Neural cell (in vitro differentiated cells): ENCODE measurements around the gene AGK.

Experiments used
- EP300 ChIP-seq: fragments of 450-650 bp; conservative IDR thresholded peaks from 2 replicates; pipeline ENCODE4 v1.6.1; 2014; ENCODE audit warnings: antibody characterized with exemption, mild to moderate bottlenecking, moderate library complexity; ENCODE audit not compliant: poor library complexity, severe bottlenecking
- EZH2 ChIP-seq: fragments of 200-600, 300-800 bp; shearing (Covaris generic), sonication (generic); IDR thresholded peaks from 2 replicates; pipeline ENCODE4 v1.6.1; 2014; ENCODE audit warnings: antibody characterized with exemption, low read length, borderline replicate concordance, mild to moderate bottlenecking; ENCODE audit not compliant: insufficient read depth, poor library complexity, severe bottlenecking
- POLR2AphosphoS5 ChIP-seq: IDR thresholded peaks from 2 replicates; pipeline ENCODE4 v1.6.1; 2012
- TAF1 ChIP-seq: IDR thresholded peaks from 2 replicates; pipeline ENCODE4 v1.6.1; 2012; ENCODE audit warnings: low read depth
- TF ChIP-seq, protein P1 (sequence below): fragments of 450-650 bp; IDR thresholded peaks from 2 replicates; pipeline ENCODE4 v1.5.1; 2014; ENCODE audit warnings: antibody characterized with exemption, mild to moderate bottlenecking, moderate library complexity; ENCODE audit not compliant: poor library complexity, severe bottlenecking
- TF ChIP-seq, protein P2 (sequence below): IDR thresholded peaks from 2 replicates; pipeline ENCODE4 v1.6.1; 2012; ENCODE audit warnings: borderline replicate concordance

DNA sequence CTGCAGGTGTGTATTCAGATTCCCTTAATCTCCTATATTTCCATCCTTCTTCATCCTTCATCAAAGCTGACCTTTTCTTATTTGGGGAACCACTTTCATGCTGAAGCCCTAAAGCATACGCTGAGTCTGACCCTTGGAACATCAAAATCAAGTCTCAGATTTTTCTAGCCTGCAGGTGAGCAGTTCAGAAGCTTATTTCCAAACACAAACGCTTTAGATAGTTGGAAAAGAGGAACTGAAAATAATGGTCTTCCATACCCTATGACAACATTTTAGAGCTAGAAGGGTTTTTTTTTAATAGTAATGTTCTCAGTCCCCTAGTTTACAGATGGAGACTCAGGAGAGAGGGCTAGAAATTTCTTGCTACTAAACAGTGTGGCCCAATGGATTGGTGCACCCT, 1.6 kb upstream of the AGK start:
- TF ChIP-seq, protein P1, sequence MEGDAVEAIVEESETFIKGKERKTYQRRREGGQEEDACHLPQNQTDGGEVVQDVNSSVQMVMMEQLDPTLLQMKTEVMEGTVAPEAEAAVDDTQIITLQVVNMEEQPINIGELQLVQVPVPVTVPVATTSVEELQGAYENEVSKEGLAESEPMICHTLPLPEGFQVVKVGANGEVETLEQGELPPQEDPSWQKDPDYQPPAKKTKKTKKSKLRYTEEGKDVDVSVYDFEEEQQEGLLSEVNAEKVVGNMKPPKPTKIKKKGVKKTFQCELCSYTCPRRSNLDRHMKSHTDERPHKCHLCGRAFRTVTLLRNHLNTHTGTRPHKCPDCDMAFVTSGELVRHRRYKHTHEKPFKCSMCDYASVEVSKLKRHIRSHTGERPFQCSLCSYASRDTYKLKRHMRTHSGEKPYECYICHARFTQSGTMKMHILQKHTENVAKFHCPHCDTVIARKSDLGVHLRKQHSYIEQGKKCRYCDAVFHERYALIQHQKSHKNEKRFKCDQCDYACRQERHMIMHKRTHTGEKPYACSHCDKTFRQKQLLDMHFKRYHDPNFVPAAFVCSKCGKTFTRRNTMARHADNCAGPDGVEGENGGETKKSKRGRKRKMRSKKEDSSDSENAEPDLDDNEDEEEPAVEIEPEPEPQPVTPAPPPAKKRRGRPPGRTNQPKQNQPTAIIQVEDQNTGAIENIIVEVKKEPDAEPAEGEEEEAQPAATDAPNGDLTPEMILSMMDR, result no peak
- TF ChIP-seq EP300, result no peak
- TF ChIP-seq, protein P2, sequence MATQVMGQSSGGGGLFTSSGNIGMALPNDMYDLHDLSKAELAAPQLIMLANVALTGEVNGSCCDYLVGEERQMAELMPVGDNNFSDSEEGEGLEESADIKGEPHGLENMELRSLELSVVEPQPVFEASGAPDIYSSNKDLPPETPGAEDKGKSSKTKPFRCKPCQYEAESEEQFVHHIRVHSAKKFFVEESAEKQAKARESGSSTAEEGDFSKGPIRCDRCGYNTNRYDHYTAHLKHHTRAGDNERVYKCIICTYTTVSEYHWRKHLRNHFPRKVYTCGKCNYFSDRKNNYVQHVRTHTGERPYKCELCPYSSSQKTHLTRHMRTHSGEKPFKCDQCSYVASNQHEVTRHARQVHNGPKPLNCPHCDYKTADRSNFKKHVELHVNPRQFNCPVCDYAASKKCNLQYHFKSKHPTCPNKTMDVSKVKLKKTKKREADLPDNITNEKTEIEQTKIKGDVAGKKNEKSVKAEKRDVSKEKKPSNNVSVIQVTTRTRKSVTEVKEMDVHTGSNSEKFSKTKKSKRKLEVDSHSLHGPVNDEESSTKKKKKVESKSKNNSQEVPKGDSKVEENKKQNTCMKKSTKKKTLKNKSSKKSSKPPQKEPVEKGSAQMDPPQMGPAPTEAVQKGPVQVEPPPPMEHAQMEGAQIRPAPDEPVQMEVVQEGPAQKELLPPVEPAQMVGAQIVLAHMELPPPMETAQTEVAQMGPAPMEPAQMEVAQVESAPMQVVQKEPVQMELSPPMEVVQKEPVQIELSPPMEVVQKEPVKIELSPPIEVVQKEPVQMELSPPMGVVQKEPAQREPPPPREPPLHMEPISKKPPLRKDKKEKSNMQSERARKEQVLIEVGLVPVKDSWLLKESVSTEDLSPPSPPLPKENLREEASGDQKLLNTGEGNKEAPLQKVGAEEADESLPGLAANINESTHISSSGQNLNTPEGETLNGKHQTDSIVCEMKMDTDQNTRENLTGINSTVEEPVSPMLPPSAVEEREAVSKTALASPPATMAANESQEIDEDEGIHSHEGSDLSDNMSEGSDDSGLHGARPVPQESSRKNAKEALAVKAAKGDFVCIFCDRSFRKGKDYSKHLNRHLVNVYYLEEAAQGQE, result no peak
- TF ChIP-seq EZH2, result no peak
- no peak for TF ChIP-seq POLR2AphosphoS5
- TF ChIP-seq TAF1, result no peak
